Dendritic cell treated with granulocyte-macrophage colony-stimulating factor and Interleukin-4, amounts not matched to agents 40 ng/mL and 50 ng/mL, for 4 days (primary cell): Measurements from ENCODE around the gene FOXD4.
"Not testable (repeated sequence)": the region's sequence is repeated elsewhere in the genome, so short reads cannot be mapped to it uniquely, and the experiment has no call there.

Source experiments
- H3K27ac Mint-ChIP-seq: one replicate; pipeline ENCODE4 v1.8.0; 2022; ENCODE audit warnings: mild to moderate bottlenecking, mixed read lengths
- H3K27me3 Mint-ChIP-seq: one replicate; pipeline ENCODE4 v1.8.0; 2022; ENCODE audit warnings: mild to moderate bottlenecking, mixed read lengths
- H3K36me3 Mint-ChIP-seq: one replicate; pipeline ENCODE4 v1.8.0; 2022; ENCODE audit warnings: low read depth, mixed read lengths
- H3K4me1 Mint-ChIP-seq: one replicate; pipeline ENCODE4 v1.8.0; 2022; ENCODE audit warnings: low read depth, mixed read lengths
- H3K4me3 Mint-ChIP-seq: one replicate; pipeline ENCODE4 v1.8.0; 2022; ENCODE audit warnings: mild to moderate bottlenecking, moderate library complexity, mixed read lengths
- H3K9me3 Mint-ChIP-seq: one replicate; pipeline ENCODE4 v1.8.0; 2022; ENCODE audit warnings: mixed read lengths
- intact Hi-C: fragments of 100-400 bp; cut with micrococcal nuclease; formaldehyde crosslinking; loops from one replicate; pipeline ENCODE4 v1.15.0; 2022

Gene FOXD4

GRCh38 chr9:108742-109495, 9.3 kb downstream of the FOXD4 start:
- H3K4me3 Mint-ChIP-seq, H3K9me3 Mint-ChIP-seq, H3K36me3 Mint-ChIP-seq, intact Hi-C loops, H3K4me1 Mint-ChIP-seq, H3K27ac Mint-ChIP-seq: not testable (repeated sequence)
- H3K27me3 Mint-ChIP-seq: peaks cover 50% of the 10 kb centered on the region

- H3K4me1 Mint-ChIP-seq, H3K4me3 Mint-ChIP-seq, H3K9me3 Mint-ChIP-seq, intact Hi-C loops, H3K36me3 Mint-ChIP-seq, H3K27ac Mint-ChIP-seq: not testable (repeated sequence)
- peaks cover 45% of the 10 kb centered on the region for H3K27me3 Mint-ChIP-seq
Observed at GRCh38 chr9:105991-106390, 12.2 kb downstream of the FOXD4 start.

GRCh38 chr9:100430-100829, 17.8 kb downstream of the FOXD4 start:
- H3K27me3 Mint-ChIP-seq: peaks cover 13% of the 10 kb centered on the region
- H3K4me1 Mint-ChIP-seq, H3K27ac Mint-ChIP-seq, intact Hi-C loops, H3K4me3 Mint-ChIP-seq, H3K9me3 Mint-ChIP-seq, H3K36me3 Mint-ChIP-seq: not testable (repeated sequence)

GRCh38 chr9:99867-100266, 18.4 kb downstream of the FOXD4 start:
- H3K4me1 Mint-ChIP-seq, H3K4me3 Mint-ChIP-seq, H3K27ac Mint-ChIP-seq, H3K36me3 Mint-ChIP-seq, H3K9me3 Mint-ChIP-seq, intact Hi-C loops: not testable (repeated sequence)
- peaks cover 11% of the 10 kb centered on the region for H3K27me3 Mint-ChIP-seq

GRCh38 chr9:98775-99174, 19.4 kb downstream of the FOXD4 start:
- intact Hi-C loops, H3K27me3 Mint-ChIP-seq, H3K27ac Mint-ChIP-seq, H3K4me3 Mint-ChIP-seq, H3K36me3 Mint-ChIP-seq, H3K4me1 Mint-ChIP-seq, H3K9me3 Mint-ChIP-seq: not testable (repeated sequence)

- H3K4me3 Mint-ChIP-seq: not testable (repeated sequence)
Observed at GRCh38 chr9:94992-95391, 23.2 kb downstream of the FOXD4 start.

GRCh38 chr9:94323-94722, 23.9 kb downstream of the FOXD4 start:
- H3K27ac Mint-ChIP-seq, H3K4me1 Mint-ChIP-seq, H3K9me3 Mint-ChIP-seq, intact Hi-C loops, H3K36me3 Mint-ChIP-seq, H3K27me3 Mint-ChIP-seq, H3K4me3 Mint-ChIP-seq: not testable (repeated sequence)

More at GRCh38 chr9:94992-95391, 23.2 kb downstream of the FOXD4 start:
- H3K27me3 Mint-ChIP-seq, intact Hi-C loops, H3K4me1 Mint-ChIP-seq, H3K27ac Mint-ChIP-seq, H3K36me3 Mint-ChIP-seq, H3K9me3 Mint-ChIP-seq: not testable (repeated sequence)

GRCh38 chr9:93909-94308, 24.3 kb downstream of the FOXD4 start:
- H3K4me3 Mint-ChIP-seq, H3K36me3 Mint-ChIP-seq, H3K9me3 Mint-ChIP-seq, H3K27ac Mint-ChIP-seq, H3K27me3 Mint-ChIP-seq, intact Hi-C loops, H3K4me1 Mint-ChIP-seq: not testable (repeated sequence)

GRCh38 chr9:90851-91250, 27.4 kb downstream of the FOXD4 start:
- H3K4me1 Mint-ChIP-seq, intact Hi-C loops, H3K9me3 Mint-ChIP-seq, H3K4me3 Mint-ChIP-seq, H3K27me3 Mint-ChIP-seq, H3K36me3 Mint-ChIP-seq, H3K27ac Mint-ChIP-seq: not testable (repeated sequence)

- intact Hi-C loops, H3K27me3 Mint-ChIP-seq, H3K9me3 Mint-ChIP-seq, H3K27ac Mint-ChIP-seq, H3K36me3 Mint-ChIP-seq, H3K4me1 Mint-ChIP-seq, H3K4me3 Mint-ChIP-seq: not testable (repeated sequence)
Observed at GRCh38 chr9:88396-89037, 29.7 kb downstream of the FOXD4 start.

- H3K27ac Mint-ChIP-seq, H3K36me3 Mint-ChIP-seq, H3K4me1 Mint-ChIP-seq, intact Hi-C loops, H3K9me3 Mint-ChIP-seq, H3K4me3 Mint-ChIP-seq, H3K27me3 Mint-ChIP-seq: not testable (repeated sequence)
Observed at GRCh38 chr9:87860-88259, 30.4 kb downstream of the FOXD4 start.

- H3K4me1 Mint-ChIP-seq, H3K9me3 Mint-ChIP-seq, H3K27me3 Mint-ChIP-seq, H3K4me3 Mint-ChIP-seq, H3K27ac Mint-ChIP-seq, H3K36me3 Mint-ChIP-seq, intact Hi-C loops: not testable (repeated sequence)
Observed at GRCh38 chr9:87105-87504, 31.1 kb downstream of the FOXD4 start.

- intact Hi-C loops: not testable (repeated sequence)
Observed at GRCh38 chr9:86697-87096, 31.5 kb downstream of the FOXD4 start.

GRCh38 chr9:82932-83689, 35.1 kb downstream of the FOXD4 start:
- H3K36me3 Mint-ChIP-seq, intact Hi-C loops, H3K4me3 Mint-ChIP-seq, H3K9me3 Mint-ChIP-seq, H3K4me1 Mint-ChIP-seq, H3K27me3 Mint-ChIP-seq, H3K27ac Mint-ChIP-seq: not testable (repeated sequence)

More at GRCh38 chr9:86697-87096, 31.5 kb downstream of the FOXD4 start:
- H3K27me3 Mint-ChIP-seq, H3K4me3 Mint-ChIP-seq, H3K27ac Mint-ChIP-seq, H3K9me3 Mint-ChIP-seq, H3K4me1 Mint-ChIP-seq, H3K36me3 Mint-ChIP-seq: not testable (repeated sequence)
